DND-41 (cell line): ENCODE measurements around the gene ZMPSTE24.

Experiments used
- CTCF ChIP-seq: IDR thresholded peaks from 2 replicates; pipeline ENCODE4 v1.5.1; 2012; ENCODE audit warnings: borderline replicate concordance, low read length, moderate library complexity, mild to moderate bottlenecking; ENCODE audit not compliant: poor library complexity, severe bottlenecking; ENCODE audit errors: extremely low read depth
- EZH2 ChIP-seq: IDR thresholded peaks from 3 replicates; pipeline ENCODE4 v1.6.1; 2012; ENCODE audit warnings: borderline replicate concordance, low read depth, mild to moderate bottlenecking, moderate library complexity, low read length, inconsistent platforms; ENCODE audit not compliant: severe bottlenecking

GRCh38 chr1:40312238-40313205 lies 54.5 kb downstream of the ZMPSTE24 start:
- TF ChIP-seq CTCF = no peak
- no peak for TF ChIP-seq EZH2
